Erythroblast (primary cell): Measurements from ENCODE around the gene PSMB2.

ENCODE experiments used
- GATA1 ChIP-seq: IDR thresholded peaks from 2 replicates; pipeline ENCODE4 v1.6.1; 2011; ENCODE audit warnings: low read depth, mild to moderate bottlenecking, control low read depth, low read length, moderate library complexity
- POLR2A ChIP-seq: IDR thresholded peaks from 2 replicates; pipeline ENCODE4 v1.6.1; 2011; ENCODE audit warnings: mild to moderate bottlenecking, low read length

DNA sequence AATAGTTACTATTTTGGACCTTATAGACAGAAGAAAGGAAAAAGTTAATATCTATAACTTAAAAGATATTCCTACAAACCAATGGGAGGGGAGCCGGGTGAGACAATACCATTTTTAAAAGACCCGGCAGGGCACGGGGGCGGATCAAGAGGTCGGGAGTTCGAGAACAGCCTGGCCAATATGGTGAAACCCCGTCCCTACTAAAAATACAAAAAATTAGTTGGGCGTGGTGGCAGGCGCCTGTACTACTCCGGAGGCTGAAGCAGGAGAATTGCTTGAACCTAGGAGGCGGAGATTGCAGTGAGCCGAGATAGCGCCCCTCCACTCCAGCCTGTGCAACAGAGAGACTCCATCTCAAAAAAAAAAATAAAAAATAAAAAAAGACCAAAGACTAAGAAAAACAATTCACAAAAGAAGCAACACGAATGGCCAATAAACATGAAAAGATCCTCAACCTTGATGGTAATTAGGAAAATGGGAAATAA, 1.2 kb upstream of the PSMB2 start:
- no peak for TF ChIP-seq POLR2A
- TF ChIP-seq GATA1: no peak
